LoVo (cell line): ENCODE measurements around the gene EFCAB12.
"Not testable (repeated sequence)": the region's sequence is repeated elsewhere in the genome, so short reads cannot be mapped to it uniquely, and the experiment has no call there.

ENCODE experiments used
- DNase-seq: peaks from one replicate; pipeline ENCODE4 v3.0.0-alpha.2; 2016; ENCODE audit warnings: low spot score

The EFCAB12 gene

DNA sequence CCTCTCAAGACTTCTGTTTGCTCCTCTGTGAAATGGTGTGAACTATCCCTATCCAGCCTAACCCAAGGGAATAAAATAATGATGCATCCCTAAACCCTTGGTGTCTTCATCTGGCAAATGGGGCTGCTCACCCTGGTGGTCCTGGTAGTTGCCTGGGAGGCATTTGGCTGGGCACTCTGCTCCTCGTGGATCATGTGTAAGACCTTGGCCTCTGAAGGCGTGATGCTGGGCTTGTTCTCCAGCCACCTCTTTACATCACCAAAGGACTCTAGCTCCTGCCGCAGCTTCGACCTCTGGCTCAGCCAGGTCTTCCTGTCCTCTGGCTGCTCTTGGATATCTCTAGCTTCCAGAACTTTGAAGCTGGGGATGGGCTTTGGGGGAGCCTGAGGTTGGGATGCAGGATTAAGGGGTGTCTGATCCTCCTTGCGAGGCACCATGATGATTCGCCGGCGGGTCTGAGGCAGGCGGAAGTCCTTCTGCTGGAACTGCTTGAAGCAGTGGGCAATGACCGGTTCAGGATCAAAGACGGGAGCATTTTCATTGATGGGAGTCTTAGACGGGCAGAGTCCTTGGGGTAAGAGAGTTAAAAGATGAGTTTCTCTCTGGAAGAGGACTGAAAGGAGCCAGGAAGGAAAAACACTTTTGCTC lies 7.1 kb downstream of the EFCAB12 start:
- no peak for DNase-seq

- DNase-seq: no peak
Measured at GRCh38 chr3:129419476-129419875, 9.0 kb downstream of the EFCAB12 start.

DNA sequence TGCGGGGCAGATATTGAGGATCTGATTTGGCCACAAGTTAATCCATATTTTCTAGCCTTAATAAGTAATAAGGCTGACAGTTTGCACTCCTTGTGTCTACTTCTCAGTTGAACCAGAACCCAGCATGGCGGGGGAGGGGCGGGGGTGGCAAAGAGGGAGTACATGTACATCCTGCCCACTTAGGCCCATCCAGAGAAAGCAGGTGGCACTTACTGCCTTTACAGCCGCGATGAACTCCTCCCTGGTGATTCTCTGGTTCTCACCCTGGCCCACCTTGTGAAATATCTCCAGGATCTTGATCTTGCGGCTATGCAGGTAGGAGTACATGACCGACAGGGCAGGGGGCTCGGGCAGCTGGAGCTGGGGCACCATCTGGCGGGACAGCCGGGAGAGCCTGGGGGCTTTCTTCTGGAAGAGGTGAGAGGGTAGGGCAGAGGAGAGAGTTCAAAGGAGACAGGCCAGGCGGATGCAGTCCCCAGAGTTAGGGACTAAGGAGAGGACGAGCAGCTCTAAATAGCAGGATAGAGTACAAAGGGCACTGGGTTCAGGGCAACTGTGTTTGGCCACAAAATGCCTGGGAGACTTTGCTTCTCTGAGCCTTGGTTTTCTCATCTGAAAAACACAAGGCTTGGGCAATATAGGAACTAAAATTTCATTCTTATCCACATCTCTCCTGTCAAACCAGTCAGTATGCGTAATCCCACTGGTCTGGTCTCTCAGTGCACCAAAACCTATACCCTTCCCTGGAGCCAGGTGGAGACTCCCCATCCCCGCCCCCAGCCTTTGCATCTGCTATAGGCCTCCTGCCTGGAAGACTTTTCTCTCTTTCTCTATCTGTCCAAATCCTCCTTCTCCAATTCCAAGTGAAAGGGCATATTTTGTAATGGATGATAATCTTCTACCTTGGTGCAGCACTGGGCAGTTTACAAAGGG lies 10.1 kb downstream of the EFCAB12 start:
- no peak for DNase-seq

GRCh38 chr3:129417326-129417725 lies 11.1 kb downstream of the EFCAB12 start:
- no peak for DNase-seq

DNA sequence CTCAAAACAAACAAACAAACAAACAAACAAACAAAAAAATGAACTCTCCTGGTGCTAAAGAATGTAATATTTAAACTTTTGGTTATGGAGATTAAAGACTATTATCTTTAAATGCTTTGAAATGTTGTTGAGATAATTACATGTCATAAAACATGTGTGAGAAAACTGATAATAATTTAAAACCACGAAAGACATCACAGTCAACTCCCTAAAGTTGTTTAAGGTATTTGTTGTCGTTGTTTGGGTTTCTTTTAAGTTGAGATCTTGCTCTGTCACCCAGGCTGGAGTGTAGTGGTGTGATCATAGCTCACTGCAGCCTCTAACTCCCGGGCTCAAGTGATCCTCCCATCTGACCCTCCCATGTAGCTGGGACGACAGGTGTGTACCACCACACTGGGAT lies 12.0 kb downstream of the EFCAB12 start:
- no peak for DNase-seq

GRCh38 chr3:129415830-129416229 lies 12.6 kb downstream of the EFCAB12 start:
- no peak for DNase-seq

DNA sequence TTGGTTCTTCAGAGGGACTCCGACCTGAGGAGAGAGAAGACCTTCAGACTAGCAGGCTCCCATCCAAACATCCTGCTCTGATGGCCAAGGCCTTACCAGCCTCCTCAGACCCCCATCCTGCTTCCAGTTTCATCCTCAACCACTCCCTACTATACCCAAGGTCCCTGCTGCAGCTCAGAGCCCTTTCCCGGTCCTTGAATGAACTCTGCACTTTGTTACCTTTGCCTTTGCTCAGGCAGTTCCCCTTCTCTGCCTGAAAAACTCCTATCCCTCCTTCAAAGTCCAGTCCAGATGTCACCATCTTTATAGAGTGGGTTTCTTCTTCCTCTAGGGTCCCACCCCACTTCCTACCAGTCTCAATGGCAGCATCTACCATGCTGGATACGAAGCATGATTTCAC lies 13.1 kb downstream of the EFCAB12 start:
- no peak for DNase-seq

GRCh38 chr3:129413687-129414506 lies 14.5 kb downstream of the EFCAB12 start:
- DNase-seq: peak; percentile 57

GRCh38 chr3:129413238-129413637 lies 15.2 kb downstream of the EFCAB12 start:
- not testable (repeated sequence) for DNase-seq

DNA sequence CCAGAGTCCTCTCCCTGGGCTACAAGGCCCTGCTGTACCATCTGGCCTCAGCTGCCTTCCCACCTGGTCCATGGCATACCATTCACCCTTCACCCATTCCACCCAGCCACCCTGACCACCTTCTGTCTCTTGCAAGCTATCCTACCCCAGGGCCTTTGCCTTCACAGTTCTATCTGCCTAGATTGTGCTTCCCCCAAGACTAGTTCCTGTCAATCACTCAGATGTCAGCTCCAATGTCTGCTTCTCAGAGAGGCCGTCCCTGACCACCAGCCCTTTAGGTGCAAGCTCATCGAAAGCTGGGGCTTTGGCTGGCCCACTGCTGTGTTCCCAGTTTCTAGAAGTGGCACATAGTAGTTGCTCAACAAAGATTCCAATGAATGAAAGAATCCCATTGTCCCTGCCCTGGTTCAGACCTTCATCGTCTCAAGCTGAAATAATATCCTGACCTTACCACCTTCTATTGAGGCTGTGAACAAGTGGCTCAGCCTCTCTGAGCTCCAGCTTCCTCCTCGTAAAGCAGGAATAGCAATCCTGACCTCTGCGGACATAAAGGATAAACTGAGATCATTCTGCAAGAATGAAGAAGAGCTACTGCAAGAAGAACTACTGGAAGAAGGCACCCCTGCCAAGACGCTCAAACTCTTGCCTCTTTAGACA lies 15.8 kb downstream of the EFCAB12 start:
- DNase-seq: no peak

GRCh38 chr3:129410971-129411370 lies 17.5 kb downstream of the EFCAB12 start:
- no peak for DNase-seq

GRCh38 chr3:129409541-129409940 lies 18.9 kb downstream of the EFCAB12 start:
- DNase-seq: no peak

- DNase-seq: no peak
Measured at GRCh38 chr3:129404610-129405009, 23.8 kb downstream of the EFCAB12 start.

- DNase-seq: no peak
Measured at GRCh38 chr3:129404130-129404529, 24.3 kb downstream of the EFCAB12 start.

- no peak for DNase-seq
Measured at GRCh38 chr3:129403450-129403849, 25.0 kb downstream of the EFCAB12 start.

GRCh38 chr3:129402616-129403015 lies 25.8 kb downstream of the EFCAB12 start:
- DNase-seq: no peak

DNA sequence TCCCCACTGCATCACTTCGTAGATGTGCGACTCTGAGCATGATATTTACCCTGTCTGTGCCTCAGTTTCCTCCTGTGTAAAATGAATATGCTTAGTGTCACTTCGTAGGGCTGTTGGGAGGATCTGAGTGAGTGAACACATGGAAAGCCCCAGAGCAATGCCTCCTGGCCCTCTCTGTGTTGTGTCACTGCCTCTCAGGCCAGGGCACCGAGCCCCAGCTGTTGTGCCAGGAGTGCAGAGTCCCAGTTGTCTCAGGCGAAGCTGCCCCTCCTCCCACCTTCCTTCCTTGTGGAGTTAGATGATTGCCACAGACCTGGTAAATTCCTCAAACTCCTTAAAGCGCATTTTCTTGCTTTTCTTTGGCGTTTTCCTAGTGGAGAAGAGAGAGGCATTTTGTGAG lies 26.2 kb downstream of the EFCAB12 start:
- DNase-seq: no peak

DNA sequence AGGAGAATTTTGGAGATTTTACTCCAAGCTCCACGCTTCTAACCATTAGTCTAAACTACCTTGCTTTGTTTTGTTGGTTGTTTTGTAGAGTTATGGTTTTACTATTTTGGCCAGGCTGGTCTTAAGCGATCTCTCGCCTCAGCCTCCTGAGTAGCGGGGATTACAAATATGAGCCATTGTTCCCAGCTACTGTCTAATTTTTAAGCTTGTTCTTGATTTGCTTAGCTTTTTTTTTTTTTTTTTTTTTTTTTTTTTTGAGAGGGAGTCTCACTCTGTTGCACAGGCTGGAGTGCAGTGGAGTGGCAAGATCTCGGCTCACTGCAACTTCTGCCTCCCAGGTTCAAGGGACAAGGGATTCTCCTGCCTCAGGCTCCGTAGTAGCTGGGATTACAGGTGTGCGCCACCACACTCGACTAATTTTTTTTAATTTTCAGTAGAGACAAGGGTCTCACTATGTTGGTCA lies 28.5 kb downstream of the EFCAB12 start:
- DNase-seq: peak; percentile 10

DNA sequence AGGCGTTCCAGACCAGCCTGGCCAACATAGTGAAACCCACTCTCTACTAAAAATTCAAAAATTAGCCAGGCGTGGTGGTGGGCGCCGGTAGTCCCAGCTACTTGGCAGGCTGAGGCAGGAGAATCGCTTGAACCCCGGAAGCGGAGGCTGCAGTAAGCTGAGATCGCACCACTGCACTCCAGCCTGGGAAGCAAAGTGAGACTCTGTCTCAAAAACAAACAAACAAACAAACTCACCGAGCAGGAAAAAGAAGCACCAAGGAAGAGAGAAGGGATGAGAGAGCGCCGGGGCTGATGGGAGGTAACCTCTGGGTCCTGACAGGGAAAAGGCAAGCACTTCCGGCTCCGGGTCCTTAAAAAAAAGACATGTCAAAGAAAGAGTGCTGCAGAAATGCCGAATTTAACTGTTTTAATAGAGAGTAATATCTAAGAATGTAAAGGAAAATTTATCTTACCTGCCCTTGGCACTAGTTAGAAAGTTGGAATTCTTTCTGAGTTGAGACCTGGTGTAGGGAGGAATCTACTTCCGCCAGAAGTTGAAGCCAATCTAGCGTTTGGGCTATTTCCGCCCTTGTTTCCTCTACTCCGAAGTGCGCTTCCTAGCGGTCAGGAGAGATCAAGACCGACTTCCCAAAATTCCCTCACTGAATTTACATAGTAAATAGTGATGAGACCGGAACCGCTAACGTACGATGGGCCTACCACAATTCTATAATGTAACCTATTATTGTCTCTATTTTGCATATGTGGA lies 29.1 kb downstream of the EFCAB12 start:
- peak; percentile 96 for DNase-seq

- DNase-seq: no peak
Measured at GRCh38 chr3:129398803-129399144, 29.7 kb downstream of the EFCAB12 start.
